IMR-90 (cell line): Measurements from ENCODE around the gene TSPAN33. TPM values are rescaled to one million over a fixed set of nuclear protein-coding genes. Genes with fewer than 3 reads are reported as not detected.
"Not testable (repeated sequence)": the region's sequence is repeated elsewhere in the genome, so short reads cannot be mapped to it uniquely, and the experiment has no call there.

Experiments
- ATAC-seq: fragments of 200-7000 bp; cut with Tn5 transposase; 2 replicates; pipeline ENCODE4 v1.9.1; 2020; ENCODE audit warnings: low read depth, mild to moderate bottlenecking, moderate library complexity
- BruUV-seq: library from RNA; stranded (reverse); fragments of 400-500 nt; replicated peaks from 2 replicates; lab custom pipeline; 2021; lab: Mats Ljungman, UMichigan
- CTCF ChIA-PET: fragments of 300-600 bp; formaldehyde crosslinking; extraction: SDS; loops from one replicate; lab custom pipeline; 2021; ENCODE audit warnings: antibody characterized with exemption; lab: Yijun Ruan, JAX
- POLR2A ChIA-PET: fragments of 300-600 bp; sonication (Branson Sonifier 250); formaldehyde crosslinking; loops from one replicate; lab custom pipeline; 2022; ENCODE audit warnings: antibody characterized with exemption; ENCODE audit not compliant: unreplicated experiment; lab: Charles Lee
- DNase-seq: peaks from one replicate; pipeline ENCODE4 v3.0.0; 2013
- H2AFZ ChIP-seq: replicated peaks from 2 replicates; pipeline ENCODE3; 2013; ENCODE audit warnings: low read length, mild to moderate bottlenecking; ENCODE audit not compliant: poor library complexity
- H2AK5ac ChIP-seq: 2 replicates; pipeline ENCODE4 v1.6.1; 2013; ENCODE audit warnings: low read depth, low read length, inconsistent platforms
- H2AK9ac ChIP-seq: replicated peaks from 2 replicates; pipeline ENCODE3; 2013; ENCODE audit warnings: mild to moderate bottlenecking, low read depth, low read length, moderate library complexity; ENCODE audit not compliant: poor library complexity
- H2BK120ac ChIP-seq: 2 replicates; pipeline ENCODE4 v1.6.1; 2013; ENCODE audit warnings: low read depth, low read length, inconsistent platforms
- H2BK15ac ChIP-seq: 3 replicates; pipeline ENCODE4 v1.6.1; 2013; ENCODE audit warnings: low read depth, low read length, inconsistent platforms
- H2BK20ac ChIP-seq: 2 replicates; pipeline ENCODE4 v1.6.1; 2013; ENCODE audit warnings: low read depth, mild to moderate bottlenecking, inconsistent platforms, low read length, moderate library complexity
- H2BK5ac ChIP-seq: 2 replicates; pipeline ENCODE4 v1.6.1; 2013; ENCODE audit warnings: mild to moderate bottlenecking, low read depth, low read length, inconsistent platforms; ENCODE audit not compliant: poor library complexity, severe bottlenecking
- H3K14ac ChIP-seq: replicated peaks from 2 replicates; pipeline ENCODE4 v1.6.1; 2013; ENCODE audit warnings: low read depth, low read length, inconsistent platforms
- H3K18ac ChIP-seq: 2 replicates; pipeline ENCODE4 v1.6.1; 2013; ENCODE audit warnings: low read depth, low read length, control low read depth
- H3K23ac ChIP-seq: 2 replicates; pipeline ENCODE4 v1.6.1; 2013; ENCODE audit warnings: low read depth, low read length, inconsistent platforms
- H3K27ac ChIP-seq: 2 replicates; pipeline ENCODE4 v1.5.1; 2013; ENCODE audit warnings: mild to moderate bottlenecking, control low read depth, low read length; ENCODE audit not compliant: insufficient read depth
- H3K27me3 ChIP-seq: 2 replicates; pipeline ENCODE4 v1.6.1; 2013; ENCODE audit warnings: low read length; ENCODE audit not compliant: control insufficient read depth, insufficient read depth
- H3K36me3 ChIP-seq: 2 replicates; pipeline ENCODE4 v1.6.1; 2013; ENCODE audit warnings: low read length, mixed read lengths; ENCODE audit not compliant: control insufficient read depth, insufficient read depth
- H3K4ac ChIP-seq: 2 replicates; pipeline ENCODE4 v1.6.1; 2013; ENCODE audit warnings: low read depth, low read length, inconsistent platforms
- H3K4me1 ChIP-seq: 2 replicates; pipeline ENCODE4 v1.6.1; 2013; ENCODE audit warnings: low read length, mixed read lengths; ENCODE audit not compliant: control insufficient read depth, insufficient read depth
- H3K4me2 ChIP-seq: 2 replicates; pipeline ENCODE4 v1.6.1; 2013; ENCODE audit warnings: low read depth, mild to moderate bottlenecking, control low read depth, low read length, moderate library complexity
- H3K4me3 ChIP-seq: 2 replicates; pipeline ENCODE4 v1.5.1; 2013; ENCODE audit warnings: low read depth, mild to moderate bottlenecking, control low read depth, low read length, moderate library complexity; ENCODE audit not compliant: insufficient read depth
- H3K56ac ChIP-seq: 2 replicates; pipeline ENCODE4 v1.6.1; 2013; ENCODE audit warnings: low read length, inconsistent platforms; ENCODE audit not compliant: insufficient read depth; ENCODE audit errors: extremely low read depth
- H3K79me1 ChIP-seq, 2 experiments: 2 replicates each; pipeline ENCODE4 v1.6.1; 2013; ENCODE audit warnings: low read length in 2 of 2, inconsistent platforms in 1 of 2, low read depth in 1 of 2
- H3K9ac ChIP-seq: 2 replicates; pipeline ENCODE4 v1.6.1; 2013; ENCODE audit warnings: low read depth, low read length, control low read depth
- H3K9me1 ChIP-seq: 2 replicates; pipeline ENCODE4 v1.6.1; 2013; ENCODE audit warnings: low read length, inconsistent platforms; ENCODE audit not compliant: insufficient read depth
- H3K9me3 ChIP-seq: 2 replicates; pipeline ENCODE4 v1.6.1; 2013; ENCODE audit warnings: low read length; ENCODE audit not compliant: control insufficient read depth, insufficient read depth
- H4K20me1 ChIP-seq: 2 replicates; pipeline ENCODE4 v1.6.1; 2013; ENCODE audit warnings: low read length, inconsistent platforms; ENCODE audit not compliant: insufficient read depth
- H4K5ac ChIP-seq: 2 replicates; pipeline ENCODE4 v1.6.1; 2013; ENCODE audit warnings: mild to moderate bottlenecking, low read depth, low read length, control low read depth
- H4K8ac ChIP-seq, 2 experiments: 2 replicates each; pipeline ENCODE4 v1.6.1; 2013; ENCODE audit warnings: low read depth in 2 of 2, low read length in 2 of 2, control low read depth in 1 of 2, inconsistent platforms in 1 of 2
- H4K91ac ChIP-seq: 2 replicates; pipeline ENCODE4 v1.6.1; 2013; ENCODE audit warnings: low read depth, low read length, inconsistent platforms; ENCODE audit not compliant: insufficient read depth
- BHLHE40 ChIP-seq: fragments of 150-350 bp; IDR thresholded peaks from 2 replicates; pipeline ENCODE4 v1.6.1; 2016; ENCODE audit warnings: mild to moderate bottlenecking, low read depth, low read length
- CEBPB ChIP-seq: IDR thresholded peaks from 2 replicates; pipeline ENCODE4 v1.6.1; 2012; ENCODE audit warnings: low read depth, low read length, improper control_type of control experiment
- MAZ ChIP-seq: IDR thresholded peaks from 2 replicates; pipeline ENCODE4 v1.6.1; 2012; ENCODE audit warnings: low read depth, mild to moderate bottlenecking, low read length, improper control_type of control experiment, moderate library complexity, borderline replicate concordance
- MXI1 ChIP-seq: IDR thresholded peaks from 2 replicates; pipeline ENCODE4 v1.6.1; 2012; ENCODE audit warnings: low read depth, mild to moderate bottlenecking, low read length, moderate library complexity, borderline replicate concordance
- WGBS, 2 experiments: methylation state at CpG; one replicate each; pipeline versions ENCODE4 v1.1.5 to v1.1.7; 2013; ENCODE audit warnings: missing lambda C conversion rate in 2 of 2; ENCODE audit not compliant: insufficient read length in 1 of 2; ENCODE audit errors: extremely low coverage in 2 of 2; 5-methylcytosine and 5-hydroxymethylcytosine counted together
- dilution Hi-C: fragments of 300-500 bp; cut with HindIII; formaldehyde crosslinking; loops from one replicate; pipeline ENCODE4 v1.14.3; 2018; ENCODE audit warnings: low sequenced_read_pairs; ENCODE audit not compliant: unreplicated experiment
- in situ Hi-C: fragments of 300-500 bp; cut with MboI; formaldehyde crosslinking; loops from 3 replicates; pipeline ENCODE4 v1.14.3; 2019; ENCODE audit warnings: low sequenced_read_pairs, inconsistent platforms, mixed read lengths
- intact Hi-C: fragments of 100-400 bp; cut with micrococcal nuclease; formaldehyde crosslinking; loops from 2 replicates; pipeline ENCODE4 v1.10.0; 2022
- polyA plus RNA-seq, 3 experiments: library from polyadenylated mRNA; depleted of rRNA; stranded (reverse); fragments of >200 nt; gene quantifications; 2 replicates each; pipeline ENCODE4 v1.2.3, GENCODE V29; 2012; ENCODE audit warnings: low replicate concordance in 1 of 3
- total RNA-seq: library from RNA; depleted of rRNA; stranded (reverse); fragments of >200 nt; gene quantifications from 2 replicates; pipeline ENCODE4 v1.2.3, GENCODE V29; 2012

Gene TSPAN33
- total and polyA plus RNA-seq, 2 of the 4 experiments (the other 2 are of a cell fraction), result 0.17 to 0.36 TPM

- dilution Hi-C loops, result no loop called here
- H4K8ac ChIP-seq, result no peak overlapping the region
- H4K91ac ChIP-seq, result no peak overlapping the region
- no peak overlapping the region for H4K5ac ChIP-seq
- ChIA-PET POLR2A (no interaction called here), CTCF (interaction anchor here (0.6 to 1.7 kb wide), 3 partner anchors 50 to 430 kb away, joined by 3 to 6 read pairs (median 4); no protein-coding TSS in a partner anchor)
- H4K20me1 ChIP-seq, result no peaks in the 10 kb centered on the region
- no peak overlapping the region for H2BK120ac ChIP-seq
- ATAC-seq (no peak), DNase-seq (no peak)
- no peaks in the 10 kb centered on the region for H3K27me3 ChIP-seq
- peaks cover 34% of the 10 kb centered on the region for H3K36me3 ChIP-seq
- no peak overlapping the region for H3K18ac ChIP-seq
- peak overlapping the region; percentile 46 for H2AFZ ChIP-seq
- H2AK5ac ChIP-seq, result no peak overlapping the region
- no peaks in the 10 kb centered on the region for H3K9me1 ChIP-seq
- H2BK20ac ChIP-seq, result no peak overlapping the region
- no peak overlapping the region for H2BK5ac ChIP-seq
- H3K9me3 ChIP-seq, result no peaks in the 10 kb centered on the region
- in situ Hi-C loops, result loop anchor here (10.0 kb wide), 1 partner anchor 431 kb away; no protein-coding TSS in a partner anchor
- 78% methylated on average over 10 of the region's 15 CpGs; no CpG with 5 or more reads in 1 of the 2 experiments for WGBS, 2 experiments
- intact Hi-C loops, result no loop called here
- H3K4me1 ChIP-seq, result no peaks in the 10 kb centered on the region
- no peak overlapping the region for H3K27ac ChIP-seq
- H2AK9ac ChIP-seq, result no peak overlapping the region
- BruUV-seq, result no TSS peak
- TF ChIP-seq CEBPB (no peak), BHLHE40 (no peak), MXI1 (no peak), MAZ (no peak)
- H2BK15ac ChIP-seq, result no peak overlapping the region
- no peak overlapping the region for H3K23ac ChIP-seq
- H3K4ac ChIP-seq, result no peak overlapping the region
- no peak overlapping the region for H3K14ac ChIP-seq
- no peak overlapping the region for H3K4me3 ChIP-seq
- no peak overlapping the region for H3K4me2 ChIP-seq
- H3K56ac ChIP-seq, result no peak overlapping the region
- H3K79me1 ChIP-seq, result no peaks in the 10 kb centered on the region
- H3K9ac ChIP-seq, result no peak overlapping the region
These were observed 69.3 kb downstream of the TSPAN33 start for GRCh38 chr7:129213828-129214227.

DNA sequence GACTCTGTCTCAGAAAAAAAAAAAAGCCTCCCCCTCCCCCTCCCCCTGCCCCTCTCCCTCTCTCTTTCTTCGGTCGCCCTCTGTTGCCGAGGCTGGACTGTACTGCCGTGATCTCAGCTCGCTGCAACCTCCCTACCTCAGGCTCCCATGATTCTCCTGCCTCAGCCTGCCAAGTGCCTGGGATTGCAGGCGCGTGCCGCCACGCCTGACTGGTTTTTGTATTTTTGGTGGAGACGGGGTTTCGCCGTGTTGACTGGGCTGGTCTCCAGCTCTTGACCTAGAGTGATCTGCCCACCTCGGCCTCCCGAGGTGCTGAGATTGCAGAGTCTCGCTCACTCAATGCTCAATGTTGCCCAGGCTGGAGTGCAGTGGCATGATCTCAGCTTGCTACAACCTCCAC, 71.2 kb downstream of the TSPAN33 start:
- CTCF ChIA-PET, ATAC-seq, H3K18ac ChIP-seq, H4K5ac ChIP-seq, H3K9me1 ChIP-seq, H3K79me1 ChIP-seq, H3K9ac ChIP-seq, dilution Hi-C loops, H2BK5ac ChIP-seq, POLR2A ChIA-PET, H4K20me1 ChIP-seq, DNase-seq, H4K91ac ChIP-seq, H2BK120ac ChIP-seq, H3K14ac ChIP-seq, H3K4me2 ChIP-seq, BruUV-seq, H2AK5ac ChIP-seq, H3K4me3 ChIP-seq, H4K8ac ChIP-seq, H2BK15ac ChIP-seq, H3K56ac ChIP-seq, H3K4me1 ChIP-seq, H3K23ac ChIP-seq, H3K9me3 ChIP-seq, H3K27me3 ChIP-seq, H2AFZ ChIP-seq, H2BK20ac ChIP-seq, H3K27ac ChIP-seq, H2AK9ac ChIP-seq, H3K4ac ChIP-seq, intact Hi-C loops: not testable (repeated sequence)
- WGBS, 2 experiments, result 100% methylated on average over 5 of the region's 15 CpGs; no CpG with 5 or more reads in 1 of the 2 experiments
- peaks cover 22% of the 10 kb centered on the region; the same call in 1 of the 2 replicates for H3K36me3 ChIP-seq
- in situ Hi-C loops, result loop anchor here (5.0 to 10.0 kb wide), 2 partner anchors 257 to 429 kb away; no protein-coding TSS in a partner anchor
